Mesenchymal stem cell (in vitro differentiated cells and primary cell): ENCODE results near the gene JUN.
A peak's percentile ranks its signal among the peaks of the same experiment; 100 is the strongest.

Source experiments
- DNase-seq: peaks from one replicate; pipeline ENCODE4 v3.0.0-alpha.2; 2013
- H2AFZ ChIP-seq: one replicate; pipeline ENCODE4 v1.6.1; 2013; ENCODE audit warnings: low read depth, mild to moderate bottlenecking, control low read depth, inconsistent platforms, low read length, moderate library complexity
- H2AK5ac ChIP-seq: 2 replicates; pipeline ENCODE4 v1.6.1; 2013; ENCODE audit warnings: low read length, moderate library complexity, mild to moderate bottlenecking, inconsistent platforms; ENCODE audit not compliant: severe bottlenecking
- H2BK120ac ChIP-seq: one replicate; pipeline ENCODE4 v1.6.1; 2013; ENCODE audit warnings: low read depth, mild to moderate bottlenecking, inconsistent platforms, low read length, moderate library complexity
- H2BK12ac ChIP-seq, 2 experiments: one replicate each; pipeline ENCODE4 v1.6.1; 2013; ENCODE audit warnings: inconsistent platforms in 2 of 2, low read length in 2 of 2, mild to moderate bottlenecking in 2 of 2, moderate library complexity in 2 of 2, control low read depth in 1 of 2
- H2BK15ac ChIP-seq: one replicate; pipeline ENCODE4 v1.6.1; 2013; ENCODE audit warnings: mild to moderate bottlenecking, low read depth, inconsistent platforms; ENCODE audit not compliant: poor library complexity, severe bottlenecking
- H2BK5ac ChIP-seq: 2 replicates; pipeline ENCODE4 v1.6.1; 2013; ENCODE audit warnings: low read depth, mild to moderate bottlenecking, low read length, control low read depth, inconsistent platforms; ENCODE audit not compliant: poor library complexity, severe bottlenecking
- H3K14ac ChIP-seq, 2 experiments: one replicate each; pipeline ENCODE4 v1.6.1; 2013; ENCODE audit warnings: inconsistent platforms in 2 of 2, low read length in 2 of 2, control low read depth in 1 of 2, mild to moderate bottlenecking in 1 of 2, moderate library complexity in 1 of 2
- H3K18ac ChIP-seq, 2 experiments: one replicate each; pipeline ENCODE4 v1.6.1; 2013; ENCODE audit warnings: inconsistent platforms in 2 of 2, low read length in 2 of 2, control low read depth in 1 of 2, low read depth in 1 of 2, mild to moderate bottlenecking in 1 of 2
- H3K23ac ChIP-seq, 2 experiments: one replicate each; pipeline ENCODE4 v1.6.1; 2013; ENCODE audit warnings: inconsistent platforms in 2 of 2, low read length in 2 of 2, mild to moderate bottlenecking in 2 of 2, moderate library complexity in 2 of 2, control low read depth in 1 of 2
- H3K27ac ChIP-seq: 2 replicates; pipeline ENCODE4 v1.5.1; 2013; ENCODE audit warnings: mild to moderate bottlenecking, moderate library complexity, low read length, control low read depth, inconsistent platforms; ENCODE audit not compliant: poor library complexity, severe bottlenecking
- H3K27me3 ChIP-seq, 2 experiments: 2 replicates each; pipeline versions ENCODE4 v1.6.1 to v1.7.0; 2013; ENCODE audit warnings: low read length in 2 of 2, mild to moderate bottlenecking in 2 of 2, moderate library complexity in 2 of 2, control low read depth in 1 of 2, inconsistent platforms in 1 of 2; ENCODE audit not compliant: control insufficient read depth in 1 of 2, insufficient read depth in 1 of 2
- H3K36me3 ChIP-seq, 2 experiments: 2 replicates each; pipeline versions ENCODE4 v1.6.1 to v1.7.0; 2013; ENCODE audit warnings: low read length in 2 of 2, control low read depth in 1 of 2, inconsistent platforms in 1 of 2, low read depth in 1 of 2, mild to moderate bottlenecking in 1 of 2; ENCODE audit not compliant: insufficient read depth in 2 of 2, control insufficient read depth in 1 of 2
- H3K4ac ChIP-seq, 2 experiments: one replicate each; pipeline ENCODE4 v1.6.1; 2013; ENCODE audit warnings: inconsistent platforms in 2 of 2, low read length in 2 of 2, mild to moderate bottlenecking in 2 of 2, moderate library complexity in 2 of 2, control low read depth in 1 of 2, low read depth in 1 of 2
- H3K4me1 ChIP-seq: 2 replicates; pipeline ENCODE4 v1.6.1; 2013; ENCODE audit warnings: low read depth, low read length, control low read depth; ENCODE audit not compliant: control insufficient read depth, insufficient read depth
- H3K4me2 ChIP-seq: 2 replicates; pipeline ENCODE4 v1.6.1; 2013; ENCODE audit warnings: low read length, mild to moderate bottlenecking, inconsistent platforms; ENCODE audit not compliant: poor library complexity, severe bottlenecking
- H3K4me3 ChIP-seq, 2 experiments: 2 replicates each; pipeline versions ENCODE4 v1.5.1 to v1.7.0; 2013; ENCODE audit warnings: low read length in 2 of 2, mild to moderate bottlenecking in 2 of 2, control low read depth in 1 of 2, low read depth in 1 of 2; ENCODE audit not compliant: insufficient read depth in 1 of 2
- H3K79me1 ChIP-seq: replicated peaks from 2 replicates; pipeline ENCODE4 v1.6.1; 2013; ENCODE audit warnings: mild to moderate bottlenecking, control low read depth, low read length, inconsistent platforms; ENCODE audit not compliant: poor library complexity, severe bottlenecking
- H3K9ac ChIP-seq: 2 replicates; pipeline ENCODE4 v1.7.0; 2013; ENCODE audit warnings: mild to moderate bottlenecking, low read length, moderate library complexity
- H3K9me3 ChIP-seq: 2 replicates; pipeline ENCODE4 v1.7.0; 2013; ENCODE audit warnings: mild to moderate bottlenecking, low read length; ENCODE audit not compliant: control insufficient read depth
- H4K8ac ChIP-seq: one replicate; pipeline ENCODE4 v1.6.1; 2013; ENCODE audit warnings: inconsistent platforms, mild to moderate bottlenecking, low read length, moderate library complexity
- H4K91ac ChIP-seq: one replicate; pipeline ENCODE4 v1.6.1; 2013; ENCODE audit warnings: mild to moderate bottlenecking, low read length, inconsistent platforms
- WGBS: methylation state at CpG from one replicate; pipeline ENCODE4 v1.1.7; 2013; ENCODE audit warnings: mixed read lengths; 5-methylcytosine and 5-hydroxymethylcytosine counted together

JUN gene

DNA sequence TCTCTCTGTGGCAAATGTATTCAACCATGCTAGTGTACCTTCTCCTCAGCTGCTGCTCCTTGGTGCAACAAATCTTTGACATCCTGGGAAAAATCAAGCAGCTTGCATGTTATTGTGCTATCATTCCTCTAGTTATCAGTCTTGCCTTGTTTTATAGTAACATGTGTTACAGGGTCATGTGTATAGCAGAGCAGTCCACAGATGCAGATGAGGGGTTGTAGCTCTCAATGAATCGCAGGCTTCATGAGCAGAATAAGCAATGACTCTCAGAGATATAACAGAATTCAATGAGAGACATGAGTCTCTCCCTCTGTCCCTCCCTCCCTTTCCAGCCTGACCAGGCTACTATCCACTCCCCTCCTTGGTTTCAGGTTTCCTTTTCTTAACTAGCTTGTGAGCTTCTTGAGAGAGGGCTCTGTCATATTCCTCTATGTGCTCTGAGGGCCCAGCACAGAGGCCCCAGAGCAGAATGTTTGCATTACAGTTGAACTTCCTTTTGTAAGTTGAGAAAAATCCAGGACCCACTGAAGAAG lies 15.1 kb upstream of the JUN start:
- H3K27me3 ChIP-seq = no peaks in the 10 kb centered on the region
- H3K18ac ChIP-seq = no peak overlapping the region
- no peak overlapping the region for H3K4me2 ChIP-seq
- no peaks in the 10 kb centered on the region for H3K36me3 ChIP-seq
- WGBS = 83% methylated on average over 1 of the region's 1 CpG
- no peak overlapping the region for H3K14ac ChIP-seq
- H2BK5ac ChIP-seq = no peak overlapping the region
- no peak overlapping the region for H2BK12ac ChIP-seq
- no peak overlapping the region for H2AFZ ChIP-seq
- H2BK120ac ChIP-seq = no peak overlapping the region
- no peak overlapping the region for H4K8ac ChIP-seq
- no peaks in the 10 kb centered on the region for H3K4me1 ChIP-seq
- H3K9me3 ChIP-seq = no peaks in the 10 kb centered on the region
- H4K91ac ChIP-seq = no peak overlapping the region
- no peak overlapping the region for H3K4ac ChIP-seq
- H3K27ac ChIP-seq = no peak overlapping the region
- no peak for DNase-seq
- H3K9ac ChIP-seq = no peak overlapping the region
- H3K79me1 ChIP-seq = no peaks in the 10 kb centered on the region
- H2BK15ac ChIP-seq = peak overlapping the region; percentile 12
- H3K4me3 ChIP-seq = no peak overlapping the region
- H3K23ac ChIP-seq = no peak overlapping the region
- no peak overlapping the region for H2AK5ac ChIP-seq

- H2BK12ac ChIP-seq = no peak overlapping the region
- H3K4me3 ChIP-seq = no peak overlapping the region
- no peak overlapping the region for H3K23ac ChIP-seq
- H3K18ac ChIP-seq = no peak overlapping the region
- no peak overlapping the region for H3K9ac ChIP-seq
- no peak for DNase-seq
- no peak overlapping the region for H2AK5ac ChIP-seq
- H2BK15ac ChIP-seq = no peak overlapping the region
- H2BK5ac ChIP-seq = no peak overlapping the region
- no peak overlapping the region for H4K8ac ChIP-seq
- no peaks in the 10 kb centered on the region for H3K4me1 ChIP-seq
- no peak overlapping the region for H3K4me2 ChIP-seq
- H3K4ac ChIP-seq = no peak overlapping the region
- no peaks in the 10 kb centered on the region for H3K36me3 ChIP-seq
- H3K14ac ChIP-seq = no peak overlapping the region
- no peak overlapping the region for H2BK120ac ChIP-seq
- no peak overlapping the region for H3K27ac ChIP-seq
- H4K91ac ChIP-seq = no peak overlapping the region
- H3K27me3 ChIP-seq = no peaks in the 10 kb centered on the region
- H3K9me3 ChIP-seq = no peaks in the 10 kb centered on the region
- no peak overlapping the region for H2AFZ ChIP-seq
- no peaks in the 10 kb centered on the region for H3K79me1 ChIP-seq
Observed at GRCh38 chr1:58796416-58796815, 12.6 kb upstream of the JUN start.

GRCh38 chr1:58794585-58794984 lies 10.7 kb upstream of the JUN start:
- no peaks in the 10 kb centered on the region for H3K9me3 ChIP-seq

DNA sequence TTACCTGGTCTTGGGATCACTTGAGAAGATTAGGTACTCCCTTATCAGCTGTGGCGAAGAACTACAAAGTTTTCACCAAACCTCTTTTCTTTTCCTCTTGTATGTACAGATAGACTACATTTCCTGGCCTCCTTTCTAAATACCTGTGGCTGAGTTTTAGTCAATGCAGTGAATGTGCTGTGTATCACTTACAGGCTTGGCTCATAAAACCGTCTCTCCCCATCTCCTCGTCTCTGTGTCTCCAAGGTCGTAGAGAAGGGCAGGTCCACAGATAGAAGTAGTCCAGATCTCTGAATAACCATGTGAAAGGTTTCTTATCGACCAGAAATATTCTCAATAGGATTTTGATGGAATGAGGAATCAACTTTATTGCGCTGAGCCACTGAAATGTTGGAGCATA lies 9.0 kb upstream of the JUN start:
- WGBS = 93% methylated on average over 6 of the region's 6 CpGs
- no peaks in the 10 kb centered on the region for H3K27me3 ChIP-seq
- DNase-seq = no peak
- H2AK5ac ChIP-seq = no peak overlapping the region
- H3K4me3 ChIP-seq = no peak overlapping the region
- H4K91ac ChIP-seq = no peak overlapping the region
- no peak overlapping the region for H3K18ac ChIP-seq
- H3K79me1 ChIP-seq = no peaks in the 10 kb centered on the region
- no peak overlapping the region for H3K4ac ChIP-seq
- H3K36me3 ChIP-seq = no peaks in the 10 kb centered on the region
- peaks cover 7% of the 10 kb centered on the region for H3K9me3 ChIP-seq
- H3K4me1 ChIP-seq = no peaks in the 10 kb centered on the region
- H3K14ac ChIP-seq = no peak overlapping the region
- no peak overlapping the region for H2BK12ac ChIP-seq
- H2BK120ac ChIP-seq = no peak overlapping the region
- H3K23ac ChIP-seq = no peak overlapping the region
- H2BK15ac ChIP-seq = no peak overlapping the region
- no peak overlapping the region for H3K9ac ChIP-seq
- H2BK5ac ChIP-seq = no peak overlapping the region
- no peak overlapping the region for H3K27ac ChIP-seq
- no peak overlapping the region for H2AFZ ChIP-seq
- no peak overlapping the region for H4K8ac ChIP-seq
- H3K4me2 ChIP-seq = no peak overlapping the region

More at GRCh38 chr1:58794585-58794984, 10.7 kb upstream of the JUN start:
- Histone ChIP-seq H3K27me3 (no peaks in the 10 kb centered on the region), H2AK5ac (no peak overlapping the region), H4K91ac (no peak overlapping the region), H3K4me2 (no peak overlapping the region), H3K4me1 (no peaks in the 10 kb centered on the region), H3K14ac (no peak overlapping the region), H3K9ac (no peak overlapping the region), H3K27ac (no peak overlapping the region), H2AFZ (no peak overlapping the region), H4K8ac (no peak overlapping the region), H3K23ac (no peak overlapping the region), H3K18ac (no peak overlapping the region), H2BK120ac (no peak overlapping the region), H3K4me3 (no peak overlapping the region), H2BK12ac (no peak overlapping the region), H2BK15ac (no peak overlapping the region), H3K36me3 (no peaks in the 10 kb centered on the region), H3K4ac (no peak overlapping the region), H2BK5ac (no peak overlapping the region), H3K79me1 (no peaks in the 10 kb centered on the region)
- WGBS = 78% methylated on average over 2 of the region's 3 CpGs
- DNase-seq = no peak
